IgD-negative memory B cell (primary cell): ENCODE results near the gene ADAP1. TPM values are rescaled to one million over a fixed set of nuclear protein-coding genes. Genes with fewer than 3 reads are reported as not detected.

Experiments used
- H3K27ac Mint-ChIP-seq, 3 donors: one replicate each; pipeline ENCODE4 v1.8.0; 2020 to 2022; ENCODE audit warnings: mild to moderate bottlenecking in 3 of 3, mixed read lengths in 3 of 3, moderate library complexity in 1 of 3
- H3K27me3 Mint-ChIP-seq: one replicate; pipeline ENCODE4 v1.8.0; 2021; ENCODE audit warnings: mixed read lengths
- H3K36me3 Mint-ChIP-seq: one replicate; pipeline ENCODE4 v1.8.0; 2020; ENCODE audit warnings: mild to moderate bottlenecking, mixed read lengths
- H3K4me1 Mint-ChIP-seq, 3 donors: one replicate each; pipeline ENCODE4 v1.8.0; 2020 to 2022; ENCODE audit warnings: mixed read lengths in 3 of 3, mild to moderate bottlenecking in 1 of 3
- H3K4me3 Mint-ChIP-seq, 4 donors: one replicate each; pipeline ENCODE4 v1.8.0; 2020 to 2022; ENCODE audit warnings: mild to moderate bottlenecking in 4 of 4, mixed read lengths in 4 of 4, moderate library complexity in 3 of 4
- H3K9me3 Mint-ChIP-seq, 3 donors: one replicate each; pipeline ENCODE4 v1.8.0; 2020 to 2021; ENCODE audit warnings: mixed read lengths in 3 of 3, mild to moderate bottlenecking in 1 of 3
- polyA plus RNA-seq: library from polyadenylated mRNA; unstranded; fragments of 300-500 nt; fragmentation: Illumina TruSeq; gene quantifications from one replicate; pipeline ENCODE4 v1.2.3, GENCODE V29; 2021

Gene ADAP1
- polyA plus RNA-seq, 1 donor from 2014 or later = 6.4 TPM

GRCh38 chr7:892648-893593, 61.6 kb downstream of the ADAP1 start:
- Mint-ChIP-seq H3K4me3 (no peak overlapping the region), H3K27ac (no peak overlapping the region), H3K27me3 (no peaks in the 10 kb centered on the region)

DNA sequence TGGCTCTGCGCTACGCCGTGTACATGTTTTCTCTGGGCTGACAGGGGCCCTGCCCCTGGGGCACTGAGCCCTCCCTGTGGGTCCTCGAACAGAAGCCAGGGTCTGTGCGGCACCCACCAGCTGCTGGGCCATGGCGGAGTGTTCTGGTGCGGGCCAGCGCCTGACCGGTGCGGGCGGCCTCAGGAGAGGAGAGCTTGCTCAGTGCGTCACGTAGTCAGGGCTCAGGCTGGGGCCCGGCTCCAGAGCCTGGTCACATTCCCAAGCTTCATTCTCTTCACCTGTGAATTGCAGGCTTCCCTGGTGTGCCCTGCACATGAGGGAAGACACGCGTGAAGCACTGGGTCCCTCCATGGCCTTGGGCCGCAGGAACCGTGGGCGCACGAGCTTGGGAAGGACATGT, 62.7 kb downstream of the ADAP1 start:
- no peaks in the 10 kb centered on the region for H3K9me3 Mint-ChIP-seq
- H3K36me3 Mint-ChIP-seq = peaks cover 15% of the 10 kb centered on the region
- no peaks in the 10 kb centered on the region for H3K27me3 Mint-ChIP-seq
- H3K4me3 Mint-ChIP-seq = no peak overlapping the region
- H3K27ac Mint-ChIP-seq = no peak overlapping the region
- H3K4me1 Mint-ChIP-seq = peaks cover 0 to 4% (median 0%) of the 10 kb centered on the region in 3 donors

More at GRCh38 chr7:892648-893593, 61.6 kb downstream of the ADAP1 start:
- H3K36me3 Mint-ChIP-seq = peaks cover 13% of the 10 kb centered on the region
- H3K4me1 Mint-ChIP-seq = peaks cover 0 to 4% (median 0%) of the 10 kb centered on the region in 3 donors
- H3K9me3 Mint-ChIP-seq = no peaks in the 10 kb centered on the region

- H3K9me3 Mint-ChIP-seq = no peaks in the 10 kb centered on the region
- no peaks in the 10 kb centered on the region for H3K27me3 Mint-ChIP-seq
- peaks cover 0 to 4% (median 0%) of the 10 kb centered on the region in 3 donors for H3K4me1 Mint-ChIP-seq
- H3K4me3 Mint-ChIP-seq = no peak overlapping the region
- H3K27ac Mint-ChIP-seq = no peak overlapping the region
- peaks cover 13% of the 10 kb centered on the region for H3K36me3 Mint-ChIP-seq
These were observed 63.2 kb downstream of the ADAP1 start for GRCh38 chr7:891291-891690.

DNA sequence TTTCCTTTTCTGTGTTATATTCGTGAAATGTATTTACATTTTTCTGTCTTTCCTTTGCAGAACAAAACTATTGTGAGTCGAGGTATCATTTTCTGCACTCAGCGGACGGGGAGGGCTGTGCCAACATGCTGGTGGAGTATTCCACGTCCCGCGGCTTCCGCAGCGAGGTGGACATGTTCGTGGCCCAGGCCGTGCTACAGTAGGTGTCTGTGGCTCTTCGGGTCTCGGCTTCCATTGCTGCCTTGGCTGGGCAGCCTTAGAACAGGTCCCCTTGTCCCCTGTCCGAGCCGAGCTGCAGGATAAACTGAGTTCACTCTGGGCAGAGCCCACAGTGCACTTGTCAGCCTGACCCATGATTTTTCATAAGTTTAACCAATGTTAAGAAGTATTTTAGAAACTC, 63.6 kb downstream of the ADAP1 start:
- H3K27ac Mint-ChIP-seq = no peak overlapping the region
- no peaks in the 10 kb centered on the region for H3K27me3 Mint-ChIP-seq
- no peak overlapping the region for H3K4me3 Mint-ChIP-seq
- no peaks in the 10 kb centered on the region for H3K9me3 Mint-ChIP-seq
- peaks cover 0 to 4% (median 0%) of the 10 kb centered on the region in 3 donors for H3K4me1 Mint-ChIP-seq
- H3K36me3 Mint-ChIP-seq = peaks cover 9% of the 10 kb centered on the region

- peaks cover 0 to 4% (median 0%) of the 10 kb centered on the region in 3 donors for H3K4me1 Mint-ChIP-seq
- no peaks in the 10 kb centered on the region for H3K27me3 Mint-ChIP-seq
- H3K4me3 Mint-ChIP-seq = no peak overlapping the region
- H3K27ac Mint-ChIP-seq = no peak overlapping the region
- H3K36me3 Mint-ChIP-seq = peaks cover 6% of the 10 kb centered on the region
- H3K9me3 Mint-ChIP-seq = no peaks in the 10 kb centered on the region
These were observed 65.1 kb downstream of the ADAP1 start for GRCh38 chr7:889391-889790.

DNA sequence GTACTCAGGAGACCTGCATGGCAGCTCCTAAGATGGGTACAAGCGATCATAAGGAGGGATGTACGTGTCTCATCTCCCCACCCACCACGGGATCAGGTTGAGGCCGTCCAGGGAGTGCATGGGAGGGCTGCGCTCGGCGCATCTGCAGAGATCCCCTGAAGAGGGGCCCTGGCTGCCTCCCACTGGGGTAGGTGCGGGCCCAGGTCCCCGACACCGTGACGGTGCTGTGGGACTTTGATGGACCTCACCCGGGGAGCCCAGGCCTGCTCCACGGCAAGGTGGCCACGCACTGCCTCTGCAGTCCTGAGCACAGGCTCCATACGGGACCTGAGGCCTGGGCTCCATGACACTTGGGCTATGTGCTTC, 65.5 kb downstream of the ADAP1 start:
- Mint-ChIP-seq H3K4me1 (peaks cover 0 to 4% (median 0%) of the 10 kb centered on the region in 3 donors), H3K36me3 (peaks cover 6% of the 10 kb centered on the region), H3K27ac (no peak overlapping the region), H3K9me3 (no peaks in the 10 kb centered on the region), H3K4me3 (no peak overlapping the region), H3K27me3 (no peaks in the 10 kb centered on the region)

DNA sequence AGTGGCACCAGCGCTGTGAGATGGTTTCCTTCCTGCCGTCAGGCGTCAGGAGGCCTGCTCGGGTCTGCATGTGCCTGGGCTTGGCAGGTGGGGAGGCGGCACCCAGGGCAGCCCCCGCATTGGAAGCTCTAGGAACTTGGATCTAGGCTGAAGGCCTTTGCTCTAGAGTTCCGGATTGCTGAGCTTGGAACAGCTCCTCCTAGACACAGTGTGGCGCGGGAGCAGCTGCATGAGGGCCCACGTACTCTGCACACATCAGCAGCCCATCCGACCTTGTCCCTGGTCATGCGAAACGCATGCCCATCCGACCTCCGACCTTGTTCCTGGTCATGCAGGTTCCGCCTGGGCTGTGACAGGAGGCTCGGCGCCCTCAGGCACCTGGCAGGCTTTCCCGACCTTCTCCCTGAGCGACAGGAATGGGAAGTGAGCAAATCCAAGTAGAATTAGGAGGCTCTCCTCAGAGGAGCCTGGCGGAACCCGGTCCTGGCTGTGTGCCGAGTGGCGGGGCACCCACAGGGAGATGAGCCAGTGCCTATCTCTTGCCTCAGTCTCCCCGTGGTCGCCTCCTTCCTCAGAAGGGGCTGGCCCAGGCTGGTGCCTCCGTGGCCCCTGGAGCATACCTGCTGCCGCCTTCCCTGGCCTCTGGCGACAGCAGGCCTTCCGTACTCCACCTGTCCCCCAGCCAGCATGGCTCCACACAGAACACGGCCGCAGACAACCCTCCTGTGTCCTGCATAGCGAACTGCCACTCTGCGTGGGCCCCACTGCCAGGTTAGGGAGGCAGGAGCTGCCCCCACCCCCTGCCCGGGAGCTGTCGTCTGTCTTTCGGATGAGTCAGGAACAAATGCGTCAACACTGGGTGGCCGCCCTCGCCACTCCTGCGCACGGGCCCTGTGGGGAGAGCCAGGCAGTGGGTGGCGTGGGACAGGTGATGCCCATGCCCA, 66.1 kb downstream of the ADAP1 start:
- Mint-ChIP-seq H3K4me3 (no peak overlapping the region), H3K27ac (peak overlapping the region in 2 of 3 donors; percentile 53 to 86)

DNA sequence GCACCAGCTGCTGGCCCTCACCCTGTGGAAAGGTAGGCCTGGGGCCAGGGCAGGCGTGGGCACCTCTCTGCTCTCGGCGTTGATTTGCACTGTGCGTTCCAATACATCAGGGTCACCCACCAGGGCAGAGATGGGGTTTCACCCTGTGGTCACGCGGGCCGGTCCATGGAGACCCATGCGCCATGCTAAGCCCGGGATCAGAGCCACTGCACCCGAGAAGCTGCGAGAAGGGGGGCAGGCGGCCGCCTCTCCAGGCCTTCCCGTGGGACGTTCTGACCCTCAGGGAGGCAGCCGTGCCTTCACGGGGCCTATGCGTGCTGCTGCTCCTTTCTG, 67.0 kb downstream of the ADAP1 start:
- Mint-ChIP-seq H3K27ac (peak overlapping the region in 2 of 3 donors; percentile 53 to 86), H3K9me3 (no peaks in the 10 kb centered on the region)

More for the DNA sequence above, 66.1 kb downstream of the ADAP1 start:
- no peaks in the 10 kb centered on the region for H3K9me3 Mint-ChIP-seq
- no peaks in the 10 kb centered on the region for H3K27me3 Mint-ChIP-seq
- H3K36me3 Mint-ChIP-seq = peaks cover 6% of the 10 kb centered on the region
- H3K4me1 Mint-ChIP-seq = peaks cover 0 to 4% (median 0%) of the 10 kb centered on the region in 3 donors

GRCh38 chr7:886626-887487, 67.6 kb downstream of the ADAP1 start:
- no peaks in the 10 kb centered on the region for H3K27me3 Mint-ChIP-seq
- peak overlapping the region in 1 of 3 donors; percentile 86 for H3K27ac Mint-ChIP-seq
- H3K9me3 Mint-ChIP-seq = no peaks in the 10 kb centered on the region
- H3K4me3 Mint-ChIP-seq = no peak overlapping the region
- H3K36me3 Mint-ChIP-seq = peaks cover 3% of the 10 kb centered on the region
- H3K4me1 Mint-ChIP-seq = peaks cover 0 to 3% (median 1%) of the 10 kb centered on the region in 3 donors

More for the DNA sequence above, 67.0 kb downstream of the ADAP1 start:
- H3K4me3 Mint-ChIP-seq = no peak overlapping the region
- peaks cover 5% of the 10 kb centered on the region for H3K36me3 Mint-ChIP-seq
- H3K4me1 Mint-ChIP-seq = peaks cover 0 to 3% (median 0%) of the 10 kb centered on the region in 3 donors
- H3K27me3 Mint-ChIP-seq = no peaks in the 10 kb centered on the region

DNA sequence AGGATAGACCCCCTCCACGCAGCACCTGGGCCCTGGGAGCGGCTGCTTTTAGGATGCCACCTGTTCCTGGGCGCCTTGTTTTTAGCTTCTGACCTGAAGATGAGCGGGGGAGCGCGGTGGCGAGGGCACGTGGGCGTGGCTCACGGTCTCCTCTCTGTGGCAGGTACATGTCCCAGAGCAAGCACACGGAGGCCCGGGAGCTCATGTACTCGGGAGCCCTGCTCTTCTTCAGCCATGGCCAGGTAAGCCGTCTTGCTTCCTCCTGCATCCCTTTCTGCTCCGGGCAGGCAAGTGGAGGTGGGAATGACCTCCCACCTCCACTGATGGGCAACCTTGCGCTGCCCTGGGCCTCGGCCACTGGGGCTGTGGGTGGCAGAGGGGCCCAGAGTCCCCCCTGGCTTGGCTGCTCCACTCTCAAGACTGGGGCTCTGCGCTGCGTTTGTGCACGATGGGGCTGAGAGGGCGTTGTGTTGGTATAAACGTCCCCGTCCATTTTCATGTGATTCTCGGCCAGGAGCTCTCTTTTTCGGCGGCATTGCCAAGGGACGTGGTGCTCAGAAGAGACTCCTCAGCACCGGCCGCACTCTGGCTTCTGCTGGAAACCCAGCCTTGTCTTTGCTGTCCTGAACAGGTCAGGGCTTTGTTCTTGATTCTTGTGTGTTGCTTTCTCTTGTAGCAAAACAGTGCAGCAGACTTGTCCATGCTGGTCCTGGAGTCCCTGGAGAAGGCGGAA, 68.4 kb downstream of the ADAP1 start:
- Mint-ChIP-seq H3K36me3 (peaks cover 3% of the 10 kb centered on the region), H3K27ac (no peak overlapping the region), H3K4me3 (no peak overlapping the region), H3K4me1 (peaks cover 0 to 5% (median 1%) of the 10 kb centered on the region in 3 donors), H3K27me3 (no peaks in the 10 kb centered on the region), H3K9me3 (no peaks in the 10 kb centered on the region)

DNA sequence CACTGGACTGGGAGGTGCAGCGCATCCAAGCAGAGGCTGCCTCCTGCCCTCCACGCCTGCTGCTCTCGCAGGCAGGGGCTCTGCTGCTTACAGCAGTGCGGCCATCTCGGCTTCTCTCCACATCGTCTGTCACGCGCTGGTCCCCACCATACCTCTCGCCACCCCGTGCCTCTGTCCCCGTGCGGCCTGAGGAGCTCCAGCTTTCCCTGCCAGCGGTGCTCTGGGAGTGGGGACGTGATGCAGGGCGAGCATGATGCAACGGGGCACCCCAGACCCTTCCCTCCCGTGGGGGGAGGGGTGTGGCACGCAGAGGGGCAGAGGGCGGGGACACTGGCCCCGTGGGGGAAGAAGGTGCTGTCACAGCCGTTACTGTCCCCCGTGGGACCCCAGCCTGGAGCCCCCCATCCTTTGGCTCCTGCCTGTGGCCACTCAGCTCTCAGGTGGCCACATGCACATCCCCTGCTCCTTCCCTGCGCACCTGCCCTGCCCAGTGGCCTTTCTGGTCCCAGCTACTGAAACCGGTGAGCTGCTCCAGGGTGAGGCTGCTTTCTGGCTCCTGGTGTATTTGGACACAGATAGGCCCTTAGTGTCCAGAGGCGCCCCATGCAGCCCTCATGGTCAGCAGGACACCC, 69.1 kb downstream of the ADAP1 start:
- Mint-ChIP-seq H3K4me1 (peaks cover 0 to 7% (median 1%) of the 10 kb centered on the region in 3 donors), H3K27me3 (no peaks in the 10 kb centered on the region), H3K9me3 (no peaks in the 10 kb centered on the region), H3K36me3 (peaks cover 3% of the 10 kb centered on the region), H3K4me3 (no peak overlapping the region), H3K27ac (no peak overlapping the region)

- Mint-ChIP-seq H3K27me3 (no peaks in the 10 kb centered on the region), H3K36me3 (peaks cover 3% of the 10 kb centered on the region), H3K9me3 (no peaks in the 10 kb centered on the region), H3K27ac (no peak overlapping the region), H3K4me1 (peaks cover under 1 to 7% (median 2%) of the 10 kb centered on the region in 3 donors), H3K4me3 (peak overlapping the region in 1 of 4 donors; percentile 57)
These were observed 70.1 kb downstream of the ADAP1 start for GRCh38 chr7:884191-885003.
